ENCODE data around the gene UGT1A5.

UGT1A5 gene

DNA sequence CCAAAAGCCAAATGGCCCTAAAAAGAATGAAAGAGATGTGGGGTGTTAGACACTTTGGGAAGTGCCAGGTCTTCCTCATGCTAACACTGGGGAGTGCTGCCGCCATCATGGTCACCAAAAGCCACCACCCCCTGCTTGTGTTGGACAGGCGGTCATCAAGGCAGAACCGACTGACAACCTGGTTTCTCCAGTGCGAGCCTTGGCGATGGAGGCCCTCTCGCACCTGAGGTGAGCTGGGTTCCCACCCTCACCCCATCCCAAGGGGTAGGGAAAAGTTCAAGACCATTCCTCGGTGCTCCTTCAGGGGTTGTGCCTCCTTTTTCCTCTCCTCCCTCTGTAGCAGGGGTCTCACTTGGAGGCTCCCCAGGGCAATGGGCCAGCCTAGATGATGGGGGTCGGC lies 99.0 kb downstream of the UGT1A5 start:
- DNase-seq, result no peak

- DNase-seq, result no peak
Observed at GRCh38 chr2:233813236-233814055, 100.7 kb downstream of the UGT1A5 start.

- no peak for DNase-seq
Observed at GRCh38 chr2:233814056-233814835, 101.5 kb downstream of the UGT1A5 start.

- DNase-seq, result no peak
Observed at GRCh38 chr2:233815861-233816260, 103.2 kb downstream of the UGT1A5 start.

- DNase-seq, result no peak
Observed at GRCh38 chr2:233816334-233816733, 103.6 kb downstream of the UGT1A5 start.

DNA sequence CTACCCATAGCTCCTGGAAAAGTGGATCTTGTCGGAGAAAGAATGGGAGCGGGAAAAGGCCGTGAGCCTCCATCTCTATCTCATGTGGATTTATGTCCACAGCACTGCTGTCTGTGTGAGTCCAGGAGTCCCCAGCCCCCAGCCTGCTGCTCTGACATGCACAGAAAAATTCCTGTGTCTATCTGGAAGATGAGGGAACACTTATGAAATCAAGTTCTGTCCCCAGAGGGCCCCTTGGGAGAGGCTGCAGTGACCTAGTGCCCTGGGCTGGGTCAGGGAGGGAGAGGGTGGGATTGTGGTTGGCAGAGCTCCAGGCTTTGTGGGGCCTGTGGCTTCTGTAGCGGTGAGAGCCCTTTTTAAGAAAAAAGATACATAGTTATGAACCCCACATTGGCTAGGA lies 104.1 kb downstream of the UGT1A5 start:
- no peak for DNase-seq

GRCh38 chr2:233817361-233817911 lies 104.7 kb downstream of the UGT1A5 start:
- no peak for DNase-seq

- DNase-seq, result no peak
Observed at GRCh38 chr2:233817995-233818638, 105.4 kb downstream of the UGT1A5 start.

DNA sequence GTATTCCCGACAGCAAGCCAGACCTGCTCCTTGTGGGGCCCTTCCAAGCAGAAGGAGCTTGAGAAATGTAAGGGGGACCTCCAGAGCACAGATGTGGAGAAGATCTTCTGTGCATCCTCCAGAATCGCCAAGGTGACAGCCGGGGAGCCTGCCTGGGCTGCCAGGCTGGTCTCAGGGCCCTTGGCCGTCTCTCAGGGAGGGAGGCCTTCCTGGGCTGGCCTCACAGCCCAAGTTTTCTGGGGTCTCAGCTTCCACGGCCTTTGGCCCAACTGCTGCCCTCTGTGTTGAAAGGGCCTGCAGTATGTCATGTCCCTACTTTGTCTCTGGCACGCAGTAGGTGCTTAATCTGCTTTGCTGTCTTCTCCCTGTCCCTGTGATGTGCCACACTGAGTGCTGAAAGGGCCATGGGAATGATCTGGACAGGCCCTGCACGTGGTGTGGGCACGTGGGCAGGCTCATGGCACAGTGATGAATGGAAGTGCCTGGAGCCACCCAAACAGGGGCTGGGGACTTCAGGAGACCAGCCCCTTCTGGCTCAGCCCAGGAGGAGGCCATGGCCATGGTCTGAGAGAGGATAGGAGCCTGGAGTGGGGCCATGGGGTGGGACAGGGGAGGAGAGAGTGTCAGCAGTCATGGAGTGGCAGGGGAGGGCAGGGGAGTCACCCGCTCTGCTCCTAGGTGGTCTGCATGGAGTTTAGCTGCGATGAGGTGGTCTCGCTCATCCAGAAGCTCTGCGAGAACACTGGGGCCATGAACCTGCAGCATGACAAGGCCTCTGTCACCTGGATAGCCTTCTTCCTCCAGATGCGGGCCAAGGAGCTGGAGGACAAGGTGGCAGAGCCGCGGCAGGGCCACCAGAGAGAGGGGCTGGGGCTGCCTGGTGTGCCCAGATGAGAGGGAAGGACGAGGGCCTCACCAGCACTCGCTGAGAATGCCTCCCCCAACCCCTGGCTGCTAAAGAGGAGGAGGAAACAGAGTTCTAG lies 106.2 kb downstream of the UGT1A5 start:
- DNase-seq, result no peak

DNA sequence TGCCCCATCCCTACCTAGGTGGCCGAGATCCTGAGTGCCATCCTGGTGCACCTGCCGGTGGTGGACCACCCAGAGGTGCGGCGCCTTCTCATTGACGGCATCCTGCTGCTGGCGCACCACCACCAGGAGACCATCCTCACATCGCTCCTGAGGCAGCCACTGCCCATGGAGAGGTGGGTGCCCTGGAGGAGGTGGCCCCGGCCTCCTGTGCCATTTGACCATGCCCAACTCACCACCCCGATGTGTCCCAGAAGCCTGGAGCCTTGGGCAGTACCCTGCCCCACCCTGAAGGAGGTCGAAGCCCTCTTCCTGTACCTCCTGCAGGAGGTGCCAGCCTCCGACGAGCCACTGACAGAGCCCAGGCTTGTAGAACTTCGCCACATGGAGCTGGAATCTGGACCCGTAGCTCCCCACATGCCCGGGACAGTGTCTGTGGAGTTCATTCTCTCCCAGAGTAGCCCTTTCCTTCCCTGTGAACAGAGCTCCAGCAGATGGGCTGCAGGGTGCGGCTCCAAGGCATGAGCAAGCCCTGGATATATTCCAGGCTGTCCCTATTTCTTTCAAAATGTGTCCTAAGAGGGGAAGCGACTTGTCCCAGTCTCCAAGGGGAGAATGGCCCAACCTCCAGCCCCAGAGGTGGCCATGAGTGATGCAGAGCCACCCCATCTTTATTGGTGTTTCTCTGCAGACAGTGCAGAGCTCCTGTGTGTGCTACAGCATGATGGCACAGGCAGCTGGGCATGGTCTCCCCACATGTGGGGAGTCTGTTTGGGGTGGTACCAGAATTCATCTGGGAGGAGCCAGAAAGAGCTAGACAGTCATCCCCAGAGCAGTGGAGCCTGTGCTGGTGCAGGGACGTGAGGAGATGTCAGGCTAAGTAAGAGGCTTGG lies 107.4 kb downstream of the UGT1A5 start:
- no peak for DNase-seq

DNA sequence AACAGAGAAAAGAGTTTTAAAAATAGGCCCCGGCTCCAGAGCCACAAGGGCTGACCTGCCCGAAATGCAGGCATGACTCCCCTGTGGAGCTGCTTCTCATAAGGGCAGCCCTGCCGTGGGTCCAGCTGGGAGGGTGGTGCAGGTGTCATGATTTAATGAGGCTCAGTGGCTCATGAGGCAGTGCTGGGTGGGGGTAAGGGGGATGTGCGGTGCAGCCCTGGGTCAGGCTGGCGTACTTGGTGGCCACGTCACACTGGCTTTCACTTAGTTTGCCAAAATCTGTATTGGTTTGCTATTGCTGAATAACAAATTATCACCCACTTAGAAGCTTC lies 108.0 kb downstream of the UGT1A5 start:
- DNase-seq, result no peak

GRCh38 chr2:233821196-233821595 lies 108.5 kb downstream of the UGT1A5 start:
- no peak for DNase-seq

GRCh38 chr2:233821709-233822100 lies 109.0 kb downstream of the UGT1A5 start:
- DNase-seq, result no peak

GRCh38 chr2:233822101-233822771 lies 109.5 kb downstream of the UGT1A5 start:
- no peak for DNase-seq
